NCI-H128 (cell line): ENCODE data around the gene CREB3.

ENCODE experiments used
- DNase-seq: peaks from one replicate; lab custom pipeline; 2025; ENCODE audit not compliant: unreplicated experiment; lab: John Stamatoyannopoulos, UW

Gene CREB3

DNA sequence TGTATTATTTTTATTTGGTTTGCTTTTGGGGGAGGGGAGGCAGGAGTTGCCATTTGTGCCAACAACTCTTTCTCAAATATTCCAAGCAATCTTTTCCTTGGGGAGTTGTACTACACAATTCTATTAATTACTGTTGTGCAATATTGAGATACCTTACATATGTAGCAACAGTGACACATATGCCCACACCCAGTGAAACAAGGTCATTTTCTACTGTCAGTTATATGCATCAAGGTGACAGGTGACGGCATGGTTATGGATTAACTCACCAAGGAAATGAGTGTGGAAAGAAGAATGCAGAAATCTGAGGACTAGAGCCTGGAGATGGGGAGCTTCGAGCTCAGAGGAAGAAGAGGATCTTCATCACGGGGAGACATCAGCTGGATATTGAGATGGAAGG is 39.5 kb downstream of the CREB3 start:
- no peak for DNase-seq

DNA sequence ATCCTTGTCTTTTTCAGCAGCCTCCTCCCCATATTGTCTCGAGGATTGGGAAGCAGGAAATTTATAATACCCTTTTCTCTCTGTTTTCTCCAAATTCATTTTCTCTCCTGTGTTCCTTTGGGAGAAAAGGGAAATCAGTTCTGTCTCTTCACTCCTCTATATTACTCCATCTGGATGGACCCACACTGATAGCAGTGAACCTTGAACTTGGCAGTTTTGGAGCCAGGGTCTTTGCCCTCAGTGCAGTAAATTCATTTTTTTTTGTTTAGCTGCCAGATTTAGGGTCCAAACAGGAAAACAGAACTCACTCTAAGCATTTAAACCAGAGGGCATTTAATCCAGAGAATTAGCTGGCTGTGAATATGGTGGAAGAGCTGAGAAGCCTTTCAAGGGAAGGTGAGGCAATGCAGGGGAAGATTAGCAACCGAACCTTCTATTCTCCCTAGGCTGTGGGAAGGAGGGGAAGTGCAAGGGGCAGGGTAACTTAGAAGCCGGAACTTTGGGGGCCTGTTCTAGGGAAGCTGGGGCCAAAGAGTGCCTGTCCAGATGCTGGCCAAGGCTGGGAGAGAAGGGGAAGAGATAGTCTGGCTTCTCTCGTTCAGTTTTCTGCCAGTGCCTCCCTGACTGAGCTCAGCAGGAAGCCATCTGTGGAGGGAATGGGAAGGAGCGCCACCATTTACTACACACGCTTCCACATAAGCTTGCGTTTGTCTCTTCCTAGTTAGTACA is 42.6 kb downstream of the CREB3 start:
- no peak for DNase-seq

DNA sequence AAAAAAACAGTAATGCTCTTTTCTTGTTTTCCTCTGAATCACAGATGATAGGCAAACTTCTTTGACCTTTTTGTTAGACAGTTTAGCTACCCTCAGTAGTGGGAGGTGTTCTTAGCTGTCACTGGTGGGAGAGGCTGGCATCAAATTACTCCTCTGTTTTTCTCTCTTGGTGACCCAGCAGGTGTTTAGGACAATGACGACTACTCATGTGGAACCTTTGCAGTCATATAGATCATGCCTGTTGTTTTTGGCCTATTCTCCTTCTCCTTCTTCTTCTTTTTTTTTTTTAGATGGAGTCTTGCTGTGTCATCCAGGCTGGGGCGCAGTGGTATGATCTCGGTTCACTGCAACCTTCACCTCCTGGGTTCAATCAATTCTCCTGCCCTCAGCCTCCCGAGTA is 43.6 kb downstream of the CREB3 start:
- DNase-seq: peak; percentile 69

DNA sequence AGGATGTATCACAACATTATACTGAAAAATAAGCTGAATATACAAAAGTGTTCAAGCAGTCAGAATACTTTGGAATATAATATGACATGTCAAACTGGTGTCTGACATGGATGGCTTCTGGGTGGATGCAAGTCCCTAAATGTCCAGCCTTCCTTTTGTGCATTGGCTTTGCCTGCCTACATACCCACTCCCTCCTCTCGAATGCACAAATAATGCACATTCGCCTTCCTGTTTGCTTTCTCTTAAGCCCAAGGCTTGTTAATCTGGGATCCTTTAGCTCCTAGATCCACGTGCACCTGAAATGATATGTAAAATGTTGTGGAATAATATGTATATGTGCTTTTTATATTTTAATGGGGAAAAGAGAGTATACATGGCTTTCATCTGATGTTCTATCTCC is 46.0 kb downstream of the CREB3 start:
- DNase-seq: no peak

DNA sequence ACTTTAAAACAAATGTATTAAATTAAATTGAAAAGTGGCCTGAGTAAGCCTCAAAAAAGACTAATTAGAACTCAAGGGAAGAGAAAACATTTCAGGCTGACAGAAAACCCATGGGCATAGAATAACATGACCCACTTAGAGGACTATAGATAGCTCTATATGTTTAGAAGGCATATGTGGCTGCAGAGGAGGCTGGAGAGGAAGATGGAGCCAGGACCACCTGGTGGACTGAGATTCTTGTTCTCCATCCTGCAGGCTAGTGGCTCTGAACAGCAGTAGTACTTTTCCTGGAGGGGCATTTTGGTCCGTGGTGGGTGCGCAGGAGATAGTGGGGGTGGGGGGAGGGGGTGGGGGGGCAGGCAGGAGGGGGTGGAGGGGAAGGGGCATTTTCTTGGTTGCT is 48.6 kb downstream of the CREB3 start:
- no peak for DNase-seq

DNA sequence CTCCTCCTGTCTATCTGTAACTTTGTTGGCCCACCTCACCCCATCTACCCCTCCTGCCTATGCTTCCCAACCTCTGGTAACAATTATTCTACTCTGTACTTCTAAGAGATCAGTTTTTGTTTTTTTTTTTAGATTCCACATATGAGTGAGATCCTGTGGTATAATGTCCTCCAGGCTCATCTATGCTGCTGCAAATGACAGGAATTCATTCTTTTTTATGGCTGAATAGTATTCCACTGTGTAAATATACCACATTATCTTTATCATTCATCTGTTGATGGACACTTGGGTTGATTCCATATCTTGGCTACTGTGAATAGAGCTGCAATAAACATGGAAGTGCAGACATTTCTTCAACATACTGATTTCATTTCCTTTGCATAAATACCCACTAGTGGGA is 51.0 kb downstream of the CREB3 start:
- DNase-seq: no peak
